HCT116 (cell line): ENCODE results near the gene ZNF445. TPM values are rescaled to one million over a fixed set of nuclear protein-coding genes. Genes with fewer than 3 reads are reported as not detected.

Experiments
- ATAC-seq: fragments of 200-7000 bp; cut with Tn5 transposase; 2 replicates; pipeline ENCODE4 v1.9.1; 2020; ENCODE audit warnings: mild to moderate bottlenecking, moderate library complexity
- BruUV-seq: library from RNA; stranded (reverse); fragments of 400-500 nt; replicated peaks from 2 replicates; lab custom pipeline; 2021; lab: Mats Ljungman, UMichigan
- CTCF ChIA-PET: fragments of 300-600 bp; sonication (Branson Sonifier 250); formaldehyde crosslinking; loops from one replicate; lab custom pipeline; 2021; ENCODE audit warnings: antibody characterized with exemption; lab: Charles Lee
- POLR2A ChIA-PET: fragments of 300-600, 350-600 bp; sonication (Branson Sonifier 250); formaldehyde crosslinking; loops from one replicate; lab custom pipeline; 2021; ENCODE audit warnings: antibody characterized with exemption; lab: Charles Lee
- RAD21 ChIA-PET, 2 experiments: fragments of 300-600 bp; sonication (Branson Sonifier 250); formaldehyde crosslinking; loops; one replicate each; lab custom pipeline; 2023; ENCODE audit warnings: low total read pairs in 2 of 2; ENCODE audit not compliant: uncharacterized antibody in 2 of 2, unreplicated experiment in 2 of 2, low non-redundant PET in 1 of 2; lab: Charles Lee
- DNase-seq: peaks from one replicate; pipeline ENCODE4 v3.0.0-alpha.2; 2010; ENCODE audit warnings: low read depth, low spot score
- H2AFZ ChIP-seq: fragments of 200-600 bp; shearing (Covaris generic), sonication (generic); 2 replicates; pipeline ENCODE4 v1.6.1; 2017; ENCODE audit warnings: low read depth, mixed run types, mixed read lengths, antibody characterized with exemption, low read length; ENCODE audit not compliant: poor library complexity, severe bottlenecking
- H3K27ac ChIP-seq: 2 replicates; pipeline ENCODE4 v1.5.1; 2012; ENCODE audit warnings: low read depth, low read length
- H3K27me3 ChIP-seq: fragments of 200-600 bp; sonication (generic); 2 replicates; pipeline ENCODE4 v1.6.1; 2016; ENCODE audit warnings: mixed run types, low read length, mixed read lengths; ENCODE audit not compliant: insufficient read depth
- H3K36me3 ChIP-seq, 2 experiments: fragments of 200-500 bp in 1 of 2; fragments of 200-600 bp in 1 of 2; sonication (Bioruptor generic) in 1 of 2; sonication (generic) in 1 of 2; 2 replicates each; pipeline versions ENCODE4 v1.5.1 to v1.6.1; 2014 to 2016; ENCODE audit warnings: low read length in 2 of 2, inconsistent platforms in 1 of 2, mixed read lengths in 1 of 2, mixed run types in 1 of 2; ENCODE audit not compliant: insufficient read depth in 2 of 2, control insufficient read depth in 1 of 2
- H3K4me1 ChIP-seq, 2 experiments: fragments of 200-600 bp in 1 of 2; sonication (generic) in 1 of 2; 2 replicates each; pipeline versions ENCODE4 v1.5.1 to v1.6.1; 2012 to 2017; ENCODE audit warnings: low read length in 2 of 2, inconsistent platforms in 1 of 2, mild to moderate bottlenecking in 1 of 2, mixed read lengths in 1 of 2, mixed run types in 1 of 2, moderate library complexity in 1 of 2; ENCODE audit not compliant: insufficient read depth in 2 of 2, control insufficient read depth in 1 of 2
- H3K4me2 ChIP-seq: fragments of 200-600 bp; sonication (generic); 2 replicates; pipeline ENCODE4 v1.6.1; 2017; ENCODE audit warnings: mixed run types, low read length, mixed read lengths
- H3K4me3 ChIP-seq, 2 experiments: fragments of 200-600 bp in 1 of 2; sonication (generic) in 1 of 2; replicated peaks in 1 of 2; 2 replicates each; pipeline ENCODE4 v1.5.1; 2011 to 2016; ENCODE audit warnings: low read length in 2 of 2, control low read depth in 1 of 2, low read depth in 1 of 2, mild to moderate bottlenecking in 1 of 2, mixed read lengths in 1 of 2, mixed run types in 1 of 2
- H3K79me2 ChIP-seq: fragments of 200-600 bp; sonication (generic); 2 replicates; pipeline ENCODE4 v1.6.1; 2017; ENCODE audit warnings: mild to moderate bottlenecking, mixed run types, low read length, moderate library complexity, mixed read lengths; ENCODE audit not compliant: insufficient read depth
- H3K9ac ChIP-seq: fragments of 200-600 bp; sonication (generic); 2 replicates; pipeline ENCODE4 v1.6.1; 2016; ENCODE audit warnings: low read length, mixed read lengths
- H3K9me2 ChIP-seq: fragments of 200-600 bp; sonication (generic), shearing (Covaris generic); 2 replicates; pipeline ENCODE4 v1.6.1; 2017; ENCODE audit warnings: mixed run types, mild to moderate bottlenecking, moderate library complexity; ENCODE audit not compliant: insufficient read depth
- H3K9me3 ChIP-seq, 2 experiments: fragments of 200-500 bp in 1 of 2; fragments of 200-600 bp in 1 of 2; sonication (Bioruptor generic) in 1 of 2; sonication (generic) in 1 of 2; 2 replicates each; pipeline ENCODE4 v1.6.1; 2014 to 2017; ENCODE audit warnings: low read length in 2 of 2, mixed read lengths in 2 of 2, inconsistent platforms in 1 of 2, low read depth in 1 of 2, mild to moderate bottlenecking in 1 of 2, mixed run types in 1 of 2, moderate library complexity in 1 of 2; ENCODE audit not compliant: control insufficient read depth in 1 of 2, insufficient read depth in 1 of 2
- H4K20me1 ChIP-seq: fragments of 200-600 bp; sonication (generic), shearing (Covaris generic); 2 replicates; pipeline ENCODE4 v1.6.1; 2017; ENCODE audit warnings: mixed run types, mild to moderate bottlenecking, moderate library complexity; ENCODE audit not compliant: insufficient read depth
- ATF3 ChIP-seq: IDR thresholded peaks from 2 replicates; pipeline ENCODE4 v1.6.1; 2012
- CBX3 ChIP-seq: IDR thresholded peaks from 2 replicates; pipeline ENCODE4 v1.6.1; 2012; ENCODE audit warnings: low read depth
- CEBPB ChIP-seq: IDR thresholded peaks from 2 replicates; pipeline ENCODE4 v1.6.1; 2012; ENCODE audit warnings: low read depth
- CTCF ChIP-seq, 3 experiments: fragments of 200-600 bp in 1 of 3; sonication (generic) in 1 of 3; IDR thresholded peaks in 2 of 3; conservative IDR thresholded peaks in 1 of 3; 2 replicates each; pipeline ENCODE4 v1.5.1; 2012 to 2017; ENCODE audit warnings: low read depth in 2 of 3, low read length in 2 of 3, antibody characterized with exemption in 1 of 3, borderline replicate concordance in 1 of 3, control low read depth in 1 of 3, mild to moderate bottlenecking in 1 of 3, mixed read lengths in 1 of 3, mixed run types in 1 of 3, moderate library complexity in 1 of 3; ENCODE audit not compliant: insufficient read depth in 1 of 3
- EGR1 ChIP-seq: IDR thresholded peaks from 2 replicates; pipeline ENCODE4 v1.6.1; 2012; ENCODE audit warnings: low read depth
- ELF1 ChIP-seq: IDR thresholded peaks from 2 replicates; pipeline ENCODE4 v1.6.1; 2012; ENCODE audit warnings: low read depth, borderline replicate concordance
- EZH2 ChIP-seq: fragments of 200-600 bp; sonication (generic); IDR thresholded peaks from 2 replicates; pipeline ENCODE4 v1.6.1; 2017; ENCODE audit warnings: antibody characterized with exemption, mixed run types
- EZH2phosphoT487 ChIP-seq: fragments of 200-600 bp; IDR thresholded peaks from 2 replicates; pipeline ENCODE4 v1.6.1; 2018; ENCODE audit warnings: antibody characterized with exemption, borderline replicate concordance
- JUND ChIP-seq: IDR thresholded peaks from 2 replicates; pipeline ENCODE4 v1.6.1; 2012
- RAD21 ChIP-seq: IDR thresholded peaks from 2 replicates; pipeline ENCODE4 v1.6.1; 2012; ENCODE audit warnings: low read depth, mild to moderate bottlenecking
- SIN3A ChIP-seq: IDR thresholded peaks from 2 replicates; pipeline ENCODE4 v1.6.1; 2012; ENCODE audit warnings: low read depth
- SP1 ChIP-seq: IDR thresholded peaks from 2 replicates; pipeline ENCODE4 v1.6.1; 2012; ENCODE audit warnings: low read depth
- SRF ChIP-seq: IDR thresholded peaks from 2 replicates; pipeline ENCODE4 v1.6.1; 2012; ENCODE audit warnings: low read depth
- YY1 ChIP-seq: IDR thresholded peaks from 2 replicates; pipeline ENCODE4 v1.6.1; 2011; ENCODE audit warnings: low read length, low read depth, moderate library complexity, mild to moderate bottlenecking; ENCODE audit not compliant: insufficient replicate concordance; ENCODE audit errors: extremely low read depth
- intact Hi-C: fragments of 100-400 bp; cut with micrococcal nuclease; formaldehyde crosslinking; loops from 2 replicates; pipeline ENCODE4 v1.10.0; 2022
- total RNA-seq: library from RNA; stranded (reverse); gene quantifications from one replicate; pipeline ENCODE4 v1.2.1, GENCODE V29; 2021; ENCODE audit not compliant: unreplicated experiment

Gene ZNF445
- total RNA-seq, 1 experiment from 2014 or later, result 19.9 TPM

- peaks cover 5 to 28% of the 10 kb centered on the region in 2 experiments; a peak in 3 of 4 replicates for H3K9me3 ChIP-seq
- no peak overlapping the region for H3K4me3 ChIP-seq
- no peak overlapping the region for H3K4me2 ChIP-seq
- no peak overlapping the region for H2AFZ ChIP-seq
- TF ChIP-seq ELF1, result no peak
- no peak for TF ChIP-seq CBX3
- no peak for TF ChIP-seq CEBPB
- H3K36me3 ChIP-seq, result peaks cover 2 to 29% of the 10 kb centered on the region in 2 experiments
- H3K9me2 ChIP-seq, result no peaks in the 10 kb centered on the region
- POLR2A ChIA-PET, result no interaction called here
- no peaks in the 10 kb centered on the region for H3K27me3 ChIP-seq
- no peak overlapping the region for H3K9ac ChIP-seq
- no TSS peak for BruUV-seq
- intact Hi-C loops, result loop anchor here (10.0 kb wide), 1 partner anchor 269 kb away; the partner anchor contains the start of genes KIAA1143 and KIF15
- no peak overlapping the region for H3K27ac ChIP-seq
- no peak for DNase-seq
- CTCF ChIA-PET, result no interaction called here
- ATAC-seq, result no peak
- no peaks in the 10 kb centered on the region for H4K20me1 ChIP-seq
- RAD21 ChIA-PET, result no interaction called here
- 0 out of 2 replicates have a peak, but pooled peaks cover 6% of the 10 kb centered on the region for H3K79me2 ChIP-seq
- H3K4me1 ChIP-seq, result no peaks in the 10 kb centered on the region
Measured at GRCh38 chr3:44495636-44496415, 18.4 kb upstream of the ZNF445 start.

- H3K79me2 ChIP-seq, result 0 out of 2 replicates have a peak, but pooled peaks cover 6% of the 10 kb centered on the region
- no peaks in the 10 kb centered on the region for H3K27me3 ChIP-seq
- no peak overlapping the region for H3K4me3 ChIP-seq
- intact Hi-C loops, result loop anchor here (10.0 kb wide), 1 partner anchor 272 kb away; the partner anchor contains the start of genes KIAA1143 and KIF15
- no peak for DNase-seq
- H3K27ac ChIP-seq, result no peak overlapping the region
- no peak overlapping the region for H2AFZ ChIP-seq
- no peak overlapping the region for H3K9ac ChIP-seq
- BruUV-seq, result no TSS peak
- POLR2A ChIA-PET, result no interaction called here
- ATAC-seq, result no peak
- H3K9me2 ChIP-seq, result no peaks in the 10 kb centered on the region
- RAD21 ChIA-PET, result no interaction called here
- H3K4me1 ChIP-seq, result no peaks in the 10 kb centered on the region
- no peak overlapping the region for H3K4me2 ChIP-seq
- TF ChIP-seq EZH2phosphoT487 (no peak), EZH2 (no peak), CBX3 (no peak), YY1 (no peak), CEBPB (no peak), SRF (no peak), ATF3 (no peak), EGR1 (no peak), SIN3A (no peak), CTCF (IDR thresholded peaks at IDR 0.05 in 2 of 3, conservative IDR thresholded peaks at IDR 0.05 in 1 of 3; ENCODE audit: borderline replicate concordance in 1 of 3, insufficient read depth in 1 of 3, low read depth in 2 of 3, low read length in 2 of 3) (no peak), JUND (no peak), RAD21 (no peak), SP1 (no peak)
- TF ChIP-seq, all 23 proteins: peak for 0
- CTCF ChIA-PET, result no interaction called here
- H3K36me3 ChIP-seq, result peaks cover 0 to 9% of the 10 kb centered on the region in 2 experiments; a peak in 2 of 4 replicates
- H4K20me1 ChIP-seq, result no peaks in the 10 kb centered on the region
- peaks cover 0 to 7% of the 10 kb centered on the region in 2 experiments; a peak in 2 of 4 replicates for H3K9me3 ChIP-seq
Measured at GRCh38 chr3:44492496-44492895, 15.0 kb upstream of the ZNF445 start.
